GM18867 (cell line): ENCODE data around the gene PLAC9.
A peak's percentile ranks its signal among the peaks of the same experiment; 100 is the strongest.
"Not testable (repeated sequence)": the region's sequence is repeated elsewhere in the genome, so short reads cannot be mapped to it uniquely, and the experiment has no call there.

Experiments
- ATAC-seq: cut with Tn5 transposase; IDR thresholded peaks from one replicate; pipeline ENCODE4 v1.9.1; 2021; ENCODE audit warnings: mild to moderate bottlenecking, moderate library complexity; ENCODE audit not compliant: unreplicated experiment

PLAC9 gene

DNA sequence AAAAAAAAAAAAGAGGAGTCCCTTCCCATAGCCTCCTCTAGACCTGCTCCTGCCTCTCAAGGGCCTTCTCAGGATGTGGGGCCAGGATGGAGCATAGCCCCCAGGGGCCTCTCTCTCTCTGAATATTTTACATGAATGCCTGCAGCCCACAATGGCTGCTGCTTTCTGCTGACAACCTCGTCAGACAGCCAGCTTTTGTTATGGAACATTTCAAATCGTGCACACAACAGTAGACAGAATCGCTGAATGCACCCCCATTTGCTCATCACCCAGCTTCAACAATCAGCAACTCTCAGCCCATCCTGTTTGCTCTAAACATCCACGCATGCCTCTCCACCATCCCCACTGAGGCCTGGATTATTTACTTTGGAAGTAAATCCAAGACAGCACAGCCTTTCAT is 5.4 kb downstream of the PLAC9 start:
- no peak for ATAC-seq

DNA sequence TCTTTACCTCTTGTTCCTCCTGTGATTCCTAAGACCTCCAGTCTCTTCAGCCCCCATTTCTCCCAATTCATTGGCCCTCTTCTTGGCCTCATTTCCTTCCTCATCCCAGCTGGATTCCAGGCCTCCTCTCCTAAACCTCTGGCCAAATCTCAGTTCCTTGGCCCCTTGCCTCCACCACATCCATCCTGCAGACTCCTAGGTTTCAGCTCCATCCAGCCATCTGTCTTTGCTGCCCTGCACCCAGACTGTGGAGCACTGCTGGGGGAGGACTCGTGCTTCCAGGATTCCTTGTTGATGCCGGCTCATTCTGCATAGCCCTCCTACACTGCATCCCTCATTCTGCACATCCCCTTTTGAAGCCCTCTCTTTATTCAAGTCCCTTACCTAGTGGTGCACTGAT is 6.7 kb downstream of the PLAC9 start:
- ATAC-seq = no peak

DNA sequence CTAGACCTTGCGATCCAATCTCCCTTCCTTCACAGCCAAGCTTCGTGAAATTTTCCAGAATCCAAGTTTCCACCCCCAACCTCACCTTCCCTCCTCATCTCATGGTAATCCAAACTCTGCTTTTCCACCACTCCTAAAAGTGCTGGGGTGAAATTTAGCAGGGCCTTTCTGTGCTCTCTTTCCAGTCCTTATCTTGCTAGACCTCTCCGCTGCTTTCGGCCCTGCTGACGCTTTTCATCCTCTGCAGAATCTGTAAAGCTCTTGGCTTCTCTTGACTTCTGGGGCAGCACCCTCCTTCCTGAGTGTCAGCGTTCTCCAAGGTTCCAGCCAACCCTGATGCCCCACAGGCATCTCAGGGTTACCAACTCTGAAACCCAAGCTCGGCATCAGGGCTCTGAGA is 7.7 kb downstream of the PLAC9 start:
- ATAC-seq = no peak

DNA sequence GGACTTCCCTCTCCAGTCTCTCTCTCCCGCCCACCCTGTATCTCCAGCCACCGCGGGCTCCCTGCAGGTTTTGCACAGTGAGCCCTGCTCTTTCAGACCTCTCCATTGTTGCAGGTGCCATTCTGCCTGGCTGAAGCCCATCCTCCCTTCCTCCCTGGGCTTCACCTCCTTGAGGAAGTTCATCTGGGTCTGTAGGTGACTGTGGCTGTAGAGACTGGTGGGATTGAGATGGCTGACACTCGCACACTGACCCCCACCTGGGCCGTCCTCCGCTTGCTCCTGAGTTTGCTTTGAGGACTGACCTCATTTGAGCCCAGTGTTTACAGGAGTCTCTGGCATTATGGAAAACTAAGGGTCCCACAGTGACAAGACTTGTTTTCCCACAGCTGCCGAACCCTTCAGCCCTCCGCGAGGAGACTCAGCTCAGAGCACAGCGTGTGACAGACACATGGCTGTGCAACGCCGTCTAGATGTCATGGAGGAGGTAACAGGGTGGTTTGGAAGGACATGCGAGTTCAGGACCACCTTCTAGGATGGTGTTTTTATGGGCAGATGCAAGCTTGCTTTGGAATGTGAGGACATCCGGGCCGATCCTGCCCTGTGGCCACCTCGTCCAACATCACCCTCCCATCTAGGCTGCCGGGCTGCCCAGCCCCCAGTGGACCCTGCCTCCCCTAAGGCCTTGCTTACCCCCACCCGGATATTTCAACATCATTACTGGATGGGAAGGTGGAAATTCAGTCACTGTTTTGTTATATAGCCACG is 9.3 kb downstream of the PLAC9 start:
- no peak for ATAC-seq

- ATAC-seq = peak; percentile 49
Measured at GRCh38 chr10:80144067-80144695, 11.7 kb downstream of the PLAC9 start.

DNA sequence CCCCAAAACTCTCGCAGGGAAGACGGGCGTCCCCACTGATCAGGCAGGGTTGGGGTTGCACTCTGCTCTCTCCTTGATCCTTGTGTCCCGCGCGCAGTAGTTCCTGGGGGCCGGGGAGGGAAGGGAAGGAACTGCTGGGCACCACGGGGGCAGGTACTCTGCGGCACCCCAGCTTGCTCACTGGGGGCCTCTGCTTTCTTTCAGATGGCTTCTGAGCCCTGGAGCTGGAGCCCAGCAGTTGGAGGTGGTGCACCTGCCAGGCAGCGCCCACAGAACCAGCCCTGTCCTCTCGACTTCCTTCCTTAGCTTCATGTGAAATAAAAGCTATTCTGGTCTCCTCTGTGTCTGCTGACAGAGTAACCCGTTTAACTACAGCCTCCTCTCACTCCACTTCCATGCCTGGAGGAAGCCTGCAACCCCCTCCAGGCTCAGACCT is 12.2 kb downstream of the PLAC9 start:
- ATAC-seq = peak; percentile 38

DNA sequence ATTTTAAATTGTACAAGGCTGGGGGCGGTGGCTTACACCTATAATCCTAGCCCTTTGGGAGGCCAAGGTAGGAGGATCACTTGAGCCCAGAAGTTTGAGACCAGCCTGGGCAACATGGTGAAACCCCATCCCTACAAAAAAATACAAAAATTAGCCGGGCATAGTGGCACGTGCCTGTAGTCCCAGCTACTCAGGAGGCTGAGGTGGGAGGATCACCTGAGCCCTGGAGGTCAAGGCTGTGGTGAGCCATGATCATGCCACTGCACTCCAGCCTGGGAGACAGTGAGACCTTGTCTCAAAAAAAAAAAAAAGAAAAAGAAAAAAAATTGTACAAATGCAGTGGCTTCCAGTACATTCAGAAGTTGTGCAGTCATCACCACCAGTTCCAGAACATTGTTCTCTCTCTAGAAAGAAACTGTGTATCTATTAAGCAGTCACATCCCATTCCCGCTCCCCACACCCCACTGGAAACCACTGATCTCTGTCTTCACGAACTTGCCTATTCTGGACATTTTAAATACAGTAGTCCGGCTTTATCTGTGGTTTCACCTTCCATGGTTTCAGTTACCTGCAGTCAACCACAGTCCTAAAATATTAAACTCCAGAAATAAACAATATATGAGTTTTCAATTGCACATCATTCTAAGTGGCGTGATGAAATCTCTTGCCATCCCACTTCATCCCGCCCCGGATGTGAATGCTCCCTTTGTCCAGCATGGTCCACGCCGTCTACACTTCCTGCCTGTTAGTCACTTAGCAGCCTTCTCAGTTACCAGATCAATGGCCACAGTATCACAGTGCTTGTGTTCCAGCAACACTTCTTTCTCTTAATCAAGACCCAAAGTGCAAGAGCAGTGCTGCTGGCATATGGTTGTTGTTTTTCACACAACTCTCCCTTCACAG is 13.1 kb downstream of the PLAC9 start:
- not testable (repeated sequence) for ATAC-seq

- no peak for ATAC-seq
Measured at GRCh38 chr10:80146918-80147317, 14.4 kb downstream of the PLAC9 start.

- ATAC-seq = no peak
Measured at GRCh38 chr10:80148166-80148805, 15.8 kb downstream of the PLAC9 start.

GRCh38 chr10:80149123-80149522 is 16.6 kb downstream of the PLAC9 start:
- no peak for ATAC-seq

DNA sequence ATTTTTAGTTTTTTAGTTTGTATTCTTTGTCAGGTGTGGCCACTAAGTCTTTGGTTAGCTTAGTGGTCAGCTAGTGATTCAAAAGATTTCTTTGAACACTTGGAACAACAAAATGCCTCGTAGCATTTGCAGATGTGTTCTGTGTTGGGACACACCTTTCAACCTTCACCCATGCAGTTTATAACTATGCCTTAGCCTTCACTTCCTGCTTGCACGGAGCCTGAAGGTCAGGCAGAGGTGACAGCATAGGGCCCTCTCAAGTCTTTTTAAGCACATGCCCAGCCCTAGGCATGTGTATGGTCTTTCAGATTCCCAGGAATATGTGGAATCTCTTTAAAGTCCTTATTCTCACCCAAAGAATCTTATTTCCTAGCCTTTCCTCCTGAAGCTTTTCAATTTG is 17.6 kb downstream of the PLAC9 start:
- ATAC-seq = no peak

- ATAC-seq = no peak
Measured at GRCh38 chr10:80152820-80153219, 20.3 kb downstream of the PLAC9 start.

DNA sequence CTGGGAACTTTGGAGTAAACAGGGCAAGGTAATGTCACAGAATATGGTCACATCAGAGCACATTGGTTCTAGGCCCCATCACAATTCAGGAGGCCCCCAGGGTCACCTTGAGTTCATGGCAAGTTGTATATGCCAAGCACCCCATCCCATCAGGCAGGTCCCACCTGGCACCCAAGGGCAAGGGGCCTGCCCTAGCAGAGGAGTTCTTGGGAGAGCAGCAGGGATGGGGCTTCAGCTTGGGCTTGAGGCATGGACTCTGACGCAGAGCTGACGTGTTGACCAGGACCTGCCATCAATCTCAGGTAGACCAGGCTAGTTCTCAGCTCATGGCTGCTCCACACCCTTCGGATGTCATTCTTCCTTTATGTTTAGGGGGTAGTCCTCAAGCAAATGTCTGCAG is 20.9 kb downstream of the PLAC9 start:
- ATAC-seq = no peak

DNA sequence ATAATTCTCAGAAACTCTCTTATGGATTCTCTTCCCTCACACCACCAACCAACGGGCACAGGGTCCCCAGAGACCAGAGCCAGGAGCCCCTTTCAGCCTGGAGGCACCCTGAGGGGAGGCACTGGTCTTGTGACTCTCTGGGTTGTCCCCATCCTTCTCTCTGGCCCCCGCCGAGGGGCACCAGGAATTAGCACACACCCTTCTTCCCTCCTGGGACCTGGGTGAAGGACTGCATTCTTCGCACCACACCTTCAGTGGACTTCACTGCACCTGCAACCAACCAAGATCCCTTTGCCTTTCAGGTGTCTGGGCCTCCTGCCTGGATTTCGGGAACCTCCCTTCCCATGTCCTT is 22.1 kb downstream of the PLAC9 start:
- no peak for ATAC-seq

DNA sequence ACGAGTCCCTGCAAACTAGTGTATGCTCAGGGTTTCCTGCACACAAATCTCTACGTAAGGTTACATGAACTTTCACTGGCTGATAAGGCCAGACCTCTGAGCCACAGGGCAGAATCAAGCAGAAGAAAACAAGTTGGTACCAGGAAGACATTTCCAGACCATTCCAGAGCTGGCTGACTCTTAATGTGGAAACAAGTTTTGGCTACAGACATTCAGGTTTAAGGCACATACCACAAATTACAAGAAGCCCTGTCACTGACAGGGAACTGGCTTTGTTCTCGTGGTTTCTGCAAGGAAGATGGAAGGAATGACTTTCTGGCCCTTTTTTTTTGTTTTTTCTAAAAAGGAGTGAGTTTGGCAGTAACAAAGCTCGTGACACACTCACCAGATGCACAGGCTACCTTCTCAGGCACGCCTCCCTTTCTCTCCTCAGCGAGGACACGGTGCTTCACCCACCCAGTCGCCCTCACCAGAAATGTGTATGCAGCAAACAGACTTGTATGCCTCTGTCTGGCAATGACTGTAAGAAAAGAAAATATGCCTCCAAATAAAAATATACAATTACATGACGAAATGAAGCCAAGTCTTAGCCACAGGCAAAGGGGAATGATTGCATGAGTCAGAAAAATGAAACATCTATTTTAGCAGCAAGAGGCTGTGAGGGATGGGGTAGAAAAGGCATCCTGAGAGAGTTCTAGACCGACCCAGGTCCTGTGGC is 22.6 kb downstream of the PLAC9 start:
- ATAC-seq = no peak

- ATAC-seq = no peak
Measured at GRCh38 chr10:80155696-80156215, 23.2 kb downstream of the PLAC9 start.

GRCh38 chr10:80156216-80156615 is 23.7 kb downstream of the PLAC9 start:
- no peak for ATAC-seq

GRCh38 chr10:80157561-80157960 is 25.0 kb downstream of the PLAC9 start:
- no peak for ATAC-seq

- ATAC-seq = no peak
Measured at GRCh38 chr10:80158126-80158525, 25.6 kb downstream of the PLAC9 start.

GRCh38 chr10:80158598-80159127 is 26.1 kb downstream of the PLAC9 start:
- ATAC-seq = no peak
